Measurements from ENCODE around the gene NPC1.
"Not testable (repeated sequence)": the region's sequence is repeated elsewhere in the genome, so short reads cannot be mapped to it uniquely, and the experiment has no call there.

DNA sequence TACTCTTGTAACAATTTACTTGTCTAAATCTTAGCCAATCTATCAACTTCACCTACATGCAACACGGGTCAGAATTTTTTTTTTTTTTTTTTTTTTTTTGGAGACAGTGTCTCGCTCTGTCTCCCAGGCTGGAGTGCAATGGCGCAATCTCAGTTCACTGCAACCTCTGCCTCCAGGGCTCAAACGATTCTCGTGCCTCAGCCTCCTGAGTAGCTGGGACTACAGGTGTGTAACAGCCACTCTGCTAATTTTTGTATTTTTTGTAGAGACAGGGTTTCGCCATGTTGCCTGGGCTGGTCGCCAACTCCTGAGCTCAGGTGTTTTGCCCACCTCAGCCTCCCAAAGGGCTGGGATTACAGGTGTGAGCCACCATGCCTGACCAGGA lies 26.8 kb upstream of the NPC1 start:
- TF ChIP-seq CTCF (IDR thresholded peaks at IDR 0.05; ENCODE audit: low read length); EZH2 (IDR thresholded peaks at IDR 0.05; ENCODE audit: borderline replicate concordance, low read length): not testable (repeated sequence)
